Occipital lobe (tissue), 2 donors: ENCODE data around the gene P2RX3. TPM values are rescaled to one million over a fixed set of nuclear protein-coding genes. Genes with fewer than 3 reads are reported as not detected.

Source experiments
- DNase-seq: peaks from one replicate; lab custom pipeline; 2025; lab: John Stamatoyannopoulos, UW
- total RNA-seq: library from RNA; depleted of rRNA; stranded (reverse); fragments of >200 nt; gene quantifications from one replicate; pipeline ENCODE4 v1.2.3, GENCODE V29; 2014

The P2RX3 gene
- total RNA-seq, 1 donor from 2014 or later, result not detected

- no peak for DNase-seq
These were observed 28.8 kb upstream of the P2RX3 start for GRCh38 chr11:57309106-57310059.

GRCh38 chr11:57310091-57310490 is 28.1 kb upstream of the P2RX3 start:
- no peak for DNase-seq

GRCh38 chr11:57310630-57311086 is 27.5 kb upstream of the P2RX3 start:
- no peak for DNase-seq

- DNase-seq, result peak; percentile 62
These were observed 26.8 kb upstream of the P2RX3 start for GRCh38 chr11:57311109-57311936.

GRCh38 chr11:57312511-57313021 is 25.6 kb upstream of the P2RX3 start:
- DNase-seq, result no peak

GRCh38 chr11:57313071-57313787 is 24.9 kb upstream of the P2RX3 start:
- DNase-seq, result no peak

GRCh38 chr11:57313788-57314135 is 24.4 kb upstream of the P2RX3 start:
- DNase-seq, result no peak

GRCh38 chr11:57314221-57314973 is 23.8 kb upstream of the P2RX3 start:
- no peak for DNase-seq

- no peak for DNase-seq
These were observed 22.7 kb upstream of the P2RX3 start for GRCh38 chr11:57315491-57315890.

GRCh38 chr11:57316017-57316416 is 22.1 kb upstream of the P2RX3 start:
- no peak for DNase-seq

- DNase-seq, result no peak
These were observed 20.0 kb upstream of the P2RX3 start for GRCh38 chr11:57318178-57318577.

GRCh38 chr11:57320067-57320718 is 18.0 kb upstream of the P2RX3 start:
- no peak for DNase-seq

GRCh38 chr11:57320719-57321387 is 17.3 kb upstream of the P2RX3 start:
- DNase-seq, result no peak

- DNase-seq, result no peak
These were observed 16.5 kb upstream of the P2RX3 start for GRCh38 chr11:57321388-57322255.

- peak; percentile 68 for DNase-seq
These were observed 15.6 kb upstream of the P2RX3 start for GRCh38 chr11:57322256-57323166.

GRCh38 chr11:57323167-57323854 is 14.8 kb upstream of the P2RX3 start:
- no peak for DNase-seq

GRCh38 chr11:57323855-57324153 is 14.3 kb upstream of the P2RX3 start:
- no peak for DNase-seq
